ENCODE results near the gene MAN2A1. TPM values are rescaled to one million over a fixed set of nuclear protein-coding genes. Genes with fewer than 3 reads are reported as not detected.

MAN2A1 gene
- total and polyA plus RNA-seq, 10 donors = 9.5 to 84.8 (median 54.5) TPM

DNA sequence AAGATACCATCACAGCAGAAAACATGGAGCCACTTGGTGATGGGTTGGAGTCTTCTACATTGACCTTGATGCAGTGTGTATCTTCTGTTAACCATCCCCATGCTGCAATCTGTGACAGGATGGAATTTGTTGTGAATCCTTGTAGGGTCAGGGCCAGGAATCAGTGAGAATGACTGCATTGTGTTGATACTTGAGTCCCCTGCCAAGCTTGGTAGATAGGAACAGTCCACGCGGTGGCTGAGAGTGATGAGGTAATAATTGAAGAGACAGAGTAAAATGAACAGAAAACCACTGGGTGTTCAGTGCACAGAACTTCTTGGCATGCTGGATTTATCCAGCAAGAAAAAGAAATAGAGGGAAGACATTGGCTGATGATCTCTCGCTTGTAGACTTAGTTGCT, 217.5 kb downstream of the MAN2A1 start:
- no peaks in the 10 kb centered on the region for H3K4me1 ChIP-seq
- H3K36me3 ChIP-seq = no peaks in the 10 kb centered on the region

DNA sequence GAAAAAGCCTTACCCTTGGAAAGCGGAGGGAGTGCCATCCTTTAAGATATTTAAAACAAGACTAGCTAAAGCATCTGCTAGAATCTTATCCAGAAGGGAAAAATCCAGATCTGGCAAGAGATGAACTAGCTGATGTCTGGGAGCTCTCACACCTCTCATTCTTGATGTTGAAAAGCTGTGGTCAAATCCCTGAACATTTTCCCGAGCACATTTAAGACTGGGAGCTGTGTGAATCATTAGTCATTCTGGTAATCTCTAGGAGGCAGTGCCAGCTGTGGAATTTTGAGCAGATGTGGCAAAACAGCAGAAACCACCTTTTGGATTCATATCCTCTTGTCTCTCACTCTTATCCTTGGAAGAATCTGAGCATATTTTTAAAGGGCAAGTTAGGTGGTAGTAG, 218.0 kb downstream of the MAN2A1 start:
- Histone ChIP-seq H3K9me3 (no peaks in the 10 kb centered on the region), H3K27ac (no peak overlapping the region), H3K27me3 (replicated peaks in 1 of 7) (no peaks in the 10 kb centered on the region), H3K4me1 (no peaks in the 10 kb centered on the region), H3K4me3 (no peak overlapping the region), H3K36me3 (no peaks in the 10 kb centered on the region)
- intact Hi-C loops (cut with DNase I; ENCODE audit: low total_unique reads) = no loop called here
- TF ChIP-seq POLR2A (IDR thresholded peaks at IDR 0.05) (no peak), POLR2AphosphoS5 (IDR thresholded peaks at IDR 0.05) (no peak), CTCF (IDR thresholded peaks at IDR 0.05 in 8 of 11, conservative IDR thresholded peaks at IDR 0.05 in 3 of 11) (no peak)
- DNase-seq = no peak
- WGBS, 5 donors = 80 to 90% (median 87%) methylated on average over 2 of the region's 2 CpGs

More for the DNA sequence above, 217.5 kb downstream of the MAN2A1 start:
- Histone ChIP-seq H3K27ac (no peak overlapping the region), H3K4me3 (no peak overlapping the region), H3K9me3 (no peaks in the 10 kb centered on the region), H3K27me3 (replicated peaks in 1 of 7) (no peaks in the 10 kb centered on the region)
- TF ChIP-seq POLR2A (IDR thresholded peaks at IDR 0.05) (no peak), POLR2AphosphoS5 (IDR thresholded peaks at IDR 0.05) (no peak), CTCF (IDR thresholded peaks at IDR 0.05 in 8 of 11, conservative IDR thresholded peaks at IDR 0.05 in 3 of 11) (no peak)
- no peak for DNase-seq
- intact Hi-C loops (cut with DNase I; ENCODE audit: low total_unique reads) = no loop called here
- 87 to 95% (median 93%) methylated on average over 3 of the region's 3 CpGs for WGBS, 5 donors

DNA sequence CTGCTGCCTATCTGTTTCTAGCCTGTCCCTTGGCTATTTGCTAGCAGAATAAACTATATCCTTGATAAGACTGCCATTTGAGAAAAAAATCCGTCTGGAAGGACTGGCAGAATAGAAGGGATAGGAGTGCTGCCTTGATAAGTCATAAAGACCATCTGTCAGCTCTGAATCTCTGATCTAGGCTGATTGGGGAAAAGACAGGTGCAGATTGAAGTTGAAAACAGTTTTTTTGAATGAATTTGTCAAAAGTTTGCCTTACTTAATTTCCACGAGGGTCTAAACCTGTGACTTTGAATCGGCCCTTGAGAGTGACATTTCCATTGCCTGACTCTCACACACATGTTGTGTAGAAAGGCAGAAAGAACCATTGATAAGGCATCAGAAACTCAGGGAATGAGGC, 218.6 kb downstream of the MAN2A1 start:
- Histone ChIP-seq H3K4me1 (no peaks in the 10 kb centered on the region), H3K9me3 (no peaks in the 10 kb centered on the region)
- TF ChIP-seq CTCF (IDR thresholded peaks at IDR 0.05 in 8 of 11, conservative IDR thresholded peaks at IDR 0.05 in 3 of 11) (no peak), POLR2A (IDR thresholded peaks at IDR 0.05) (no peak), POLR2AphosphoS5 (IDR thresholded peaks at IDR 0.05) (no peak)

DNA sequence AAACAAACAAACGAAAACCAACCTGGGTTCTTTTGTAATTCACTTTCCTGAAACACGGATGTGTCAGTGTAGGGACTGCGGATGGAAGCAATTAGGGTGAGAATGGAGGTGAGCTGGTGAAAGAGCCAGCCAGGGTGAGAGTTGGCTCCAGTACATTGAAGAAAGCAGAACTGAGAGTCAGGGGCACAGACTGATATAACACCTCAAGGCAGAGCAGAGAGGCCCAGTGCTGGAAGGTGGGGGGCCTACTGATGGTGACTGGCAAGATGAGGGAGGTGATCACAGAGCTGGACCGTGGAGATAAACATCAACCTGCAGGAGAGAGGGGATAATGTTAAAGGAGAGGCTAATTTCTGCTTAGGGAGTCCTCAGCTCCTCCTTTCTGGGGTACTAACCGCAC, 221.1 kb downstream of the MAN2A1 start:
- no peaks in the 10 kb centered on the region for H3K27me3 ChIP-seq (replicated peaks in 1 of 7)
- intact Hi-C loops (cut with DNase I; ENCODE audit: low total_unique reads) = no loop called here
- TF ChIP-seq CTCF (IDR thresholded peaks at IDR 0.05 in 8 of 11, conservative IDR thresholded peaks at IDR 0.05 in 3 of 11) (no peak), POLR2AphosphoS5 (IDR thresholded peaks at IDR 0.05) (no peak), POLR2A (IDR thresholded peaks at IDR 0.05) (no peak)
- no peak for DNase-seq
- 76 to 84% (median 77%) methylated on average over 5 of the region's 5 CpGs for WGBS, 5 donors
- H3K27ac ChIP-seq = no peak overlapping the region
- H3K9me3 ChIP-seq = no peaks in the 10 kb centered on the region
- H3K4me3 ChIP-seq = no peak overlapping the region
- H3K36me3 ChIP-seq = no peaks in the 10 kb centered on the region
- H3K4me1 ChIP-seq = no peaks in the 10 kb centered on the region

More for the DNA sequence above, 218.6 kb downstream of the MAN2A1 start:
- Histone ChIP-seq H3K27me3 (replicated peaks in 1 of 7) (no peaks in the 10 kb centered on the region), H3K4me3 (no peak overlapping the region), H3K36me3 (no peaks in the 10 kb centered on the region), H3K27ac (no peak overlapping the region)
- intact Hi-C loops (cut with DNase I; ENCODE audit: low total_unique reads) = no loop called here
- 74 to 82% (median 79%) methylated on average over 3 of the region's 3 CpGs for WGBS, 5 donors
- no peak for DNase-seq

Measured in spleen (tissue), 11 donors.